GM18502 (cell line): ENCODE data around the gene NAXD.
"Not testable (repeated sequence)": the region's sequence is repeated elsewhere in the genome, so short reads cannot be mapped to it uniquely, and the experiment has no call there.

Experiments
- ATAC-seq: cut with Tn5 transposase; IDR thresholded peaks from one replicate; pipeline ENCODE4 v1.9.1; 2021; ENCODE audit warnings: mild to moderate bottlenecking; ENCODE audit not compliant: unreplicated experiment, poor library complexity

Gene NAXD

GRCh38 chr13:110627761-110628476 is 12.6 kb downstream of the NAXD start:
- ATAC-seq = no peak

GRCh38 chr13:110628477-110628793 is 13.1 kb downstream of the NAXD start:
- no peak for ATAC-seq

GRCh38 chr13:110628952-110629701 is 13.8 kb downstream of the NAXD start:
- ATAC-seq = no peak

GRCh38 chr13:110629735-110630134 is 14.4 kb downstream of the NAXD start:
- ATAC-seq = no peak

- no peak for ATAC-seq
Observed at GRCh38 chr13:110630566-110631119, 15.3 kb downstream of the NAXD start.

- not testable (repeated sequence) for ATAC-seq
Observed at GRCh38 chr13:110632255-110632654, 16.9 kb downstream of the NAXD start.

GRCh38 chr13:110633776-110634175 is 18.4 kb downstream of the NAXD start:
- ATAC-seq = no peak

- ATAC-seq = no peak
Observed at GRCh38 chr13:110634558-110634957, 19.2 kb downstream of the NAXD start.

GRCh38 chr13:110635405-110636002 is 20.2 kb downstream of the NAXD start:
- no peak for ATAC-seq

GRCh38 chr13:110636053-110636475 is 20.7 kb downstream of the NAXD start:
- ATAC-seq = no peak

GRCh38 chr13:110636701-110637201 is 21.4 kb downstream of the NAXD start:
- no peak for ATAC-seq

GRCh38 chr13:110637275-110637674 is 21.9 kb downstream of the NAXD start:
- ATAC-seq = no peak

GRCh38 chr13:110637747-110638146 is 22.4 kb downstream of the NAXD start:
- no peak for ATAC-seq

GRCh38 chr13:110638257-110638656 is 22.9 kb downstream of the NAXD start:
- ATAC-seq = no peak

- no peak for ATAC-seq
Observed at GRCh38 chr13:110638814-110639806, 23.8 kb downstream of the NAXD start.

- ATAC-seq = no peak
Observed at GRCh38 chr13:110639935-110640334, 24.6 kb downstream of the NAXD start.

GRCh38 chr13:110640591-110641029 is 25.3 kb downstream of the NAXD start:
- ATAC-seq = no peak

GRCh38 chr13:110641055-110642015 is 26.0 kb downstream of the NAXD start:
- no peak for ATAC-seq
